Activated CD4-positive, alpha-beta T cell treated with anti-CD3 and anti-CD28 coated beads, Interleukin-2, Interleukin-4, amounts not matched to agents 100 ng/mL and 50 ng/mL, durations not matched to agents 16 hours and 8 hours (primary cell): Measurements from ENCODE around the gene REL.
"Not testable (repeated sequence)": the region's sequence is repeated elsewhere in the genome, so short reads cannot be mapped to it uniquely, and the experiment has no call there.

Experiments used
- DNase-seq: peaks from one replicate; pipeline ENCODE4 v3.0.0-alpha.2; 2020; ENCODE audit warnings: low spot score

Gene REL

GRCh38 chr2:60867848-60868247, 13.5 kb upstream of the REL start:
- DNase-seq: peak; percentile 30

GRCh38 chr2:60868589-60869273, 12.6 kb upstream of the REL start:
- DNase-seq: no peak

GRCh38 chr2:60872510-60872928, 8.9 kb upstream of the REL start:
- DNase-seq: peak; percentile 51

GRCh38 chr2:60873381-60873780, 8.0 kb upstream of the REL start:
- DNase-seq: peak; percentile 21

- no peak for DNase-seq
Measured at GRCh38 chr2:60875520-60875919, 5.9 kb upstream of the REL start.

GRCh38 chr2:60880643-60881046, 729 bp upstream of the REL start:
- no peak for DNase-seq

- peak; percentile 35 for DNase-seq
Measured at GRCh38 chr2:60882971-60883753, 1.8 kb downstream of the REL start.

- DNase-seq: no peak
Measured at GRCh38 chr2:60883896-60884295, 2.5 kb downstream of the REL start.

- DNase-seq: no peak
Measured at GRCh38 chr2:60884800-60885199, 3.4 kb downstream of the REL start.

GRCh38 chr2:60885683-60886082, 4.3 kb downstream of the REL start:
- peak; percentile 35 for DNase-seq

- no peak for DNase-seq
Measured at GRCh38 chr2:60886991-60887390, 5.6 kb downstream of the REL start.

- no peak for DNase-seq
Measured at GRCh38 chr2:60888853-60889252, 7.5 kb downstream of the REL start.

GRCh38 chr2:60889581-60890392, 8.4 kb downstream of the REL start:
- DNase-seq: not testable (repeated sequence)

GRCh38 chr2:60890393-60890707, 9.0 kb downstream of the REL start:
- DNase-seq: no peak

- no peak for DNase-seq
Measured at GRCh38 chr2:60891180-60891579, 9.8 kb downstream of the REL start.

GRCh38 chr2:60898567-60898966, 17.2 kb downstream of the REL start:
- no peak for DNase-seq

GRCh38 chr2:60899230-60899891, 18.0 kb downstream of the REL start:
- DNase-seq: peak; percentile 30

- DNase-seq: no peak
Measured at GRCh38 chr2:60899892-60900249, 18.5 kb downstream of the REL start.

GRCh38 chr2:60901296-60901695, 19.9 kb downstream of the REL start:
- not testable (repeated sequence) for DNase-seq

GRCh38 chr2:60905867-60906266, 24.5 kb downstream of the REL start:
- not testable (repeated sequence) for DNase-seq

GRCh38 chr2:60906395-60906794, 25.0 kb downstream of the REL start:
- no peak for DNase-seq

GRCh38 chr2:60907329-60907728, 26.0 kb downstream of the REL start:
- no peak for DNase-seq
